ENCODE measurements around the gene IL34. TPM values are rescaled to one million over a fixed set of nuclear protein-coding genes. Genes with fewer than 3 reads are reported as not detected.
"Not testable (repeated sequence)": the region's sequence is repeated elsewhere in the genome, so short reads cannot be mapped to it uniquely, and the experiment has no call there.

Gene IL34
- total and polyA plus RNA-seq, 5 donors = 0.74 to 2.1 (median 1.9) TPM

- DNase-seq = peak in 1 of 3 donors; percentile 41
- 81% methylated on average over 22 of the region's 22 CpGs for WGBS
- intact Hi-C loops (cut with DNase I) = no loop called here
- no peak for ATAC-seq
- no peak overlapping the region for H3K27ac ChIP-seq (ENCODE audit: low read length)
- no peaks in the 10 kb centered on the region for H3K9me3 ChIP-seq (ENCODE audit: control insufficient read depth, low read length)
- H3K4me3 ChIP-seq (ENCODE audit: low read length) = no peak overlapping the region
- H3K4me1 ChIP-seq (ENCODE audit: control insufficient read depth, insufficient read depth, low read length) = no peaks in the 10 kb centered on the region
- no peaks in the 10 kb centered on the region for H3K27me3 ChIP-seq (ENCODE audit: control insufficient read depth, insufficient read depth)
These were observed 19.7 kb downstream of the IL34 start for GRCh38 chr16:70665806-70666735.

GRCh38 chr16:70670175-70670574, 23.8 kb downstream of the IL34 start:
- Histone ChIP-seq H3K4me1 (ENCODE audit: control insufficient read depth, insufficient read depth, low read length) (no peaks in the 10 kb centered on the region), H3K27ac (ENCODE audit: low read length) (no peak overlapping the region), H3K27me3 (ENCODE audit: control insufficient read depth, insufficient read depth) (no peaks in the 10 kb centered on the region), H3K9me3 (ENCODE audit: control insufficient read depth, low read length) (no peaks in the 10 kb centered on the region), H3K4me3 (ENCODE audit: low read length) (no peak overlapping the region)
- no peak for ATAC-seq
- intact Hi-C loops (cut with DNase I) = no loop called here
- 88% methylated on average over 2 of the region's 2 CpGs for WGBS
- DNase-seq = no peak

GRCh38 chr16:70670938-70671337, 24.6 kb downstream of the IL34 start:
- H3K27ac ChIP-seq (ENCODE audit: low read length); ATAC-seq; H3K9me3 ChIP-seq (ENCODE audit: control insufficient read depth, low read length); H3K4me3 ChIP-seq (ENCODE audit: low read length); intact Hi-C loops (cut with DNase I); H3K4me1 ChIP-seq (ENCODE audit: control insufficient read depth, insufficient read depth, low read length); H3K27me3 ChIP-seq (ENCODE audit: control insufficient read depth, insufficient read depth): not testable (repeated sequence)
- 97% methylated on average over 4 of the region's 4 CpGs for WGBS
- DNase-seq = peak in 1 of 3 donors; percentile 25

GRCh38 chr16:70674221-70675014, 28.1 kb downstream of the IL34 start:
- Histone ChIP-seq H3K27ac (ENCODE audit: low read length) (no peak overlapping the region), H3K9me3 (ENCODE audit: control insufficient read depth, low read length) (no peaks in the 10 kb centered on the region), H3K4me1 (ENCODE audit: control insufficient read depth, insufficient read depth, low read length) (no peaks in the 10 kb centered on the region), H3K4me3 (ENCODE audit: low read length) (no peak overlapping the region), H3K27me3 (ENCODE audit: control insufficient read depth, insufficient read depth) (no peaks in the 10 kb centered on the region)
- peak in 1 of 3 donors; percentile 40 for DNase-seq
- 91% methylated on average over 18 of the region's 18 CpGs for WGBS
- ATAC-seq = no peak
- intact Hi-C loops (cut with DNase I) = loop anchor here in 1 of 4 donors (5.0 kb wide), 1 partner anchor 93 kb away; no protein-coding TSS in a partner anchor

- Histone ChIP-seq H3K27me3 (ENCODE audit: control insufficient read depth, insufficient read depth) (no peaks in the 10 kb centered on the region), H3K4me3 (ENCODE audit: low read length) (no peak overlapping the region), H3K4me1 (ENCODE audit: control insufficient read depth, insufficient read depth, low read length) (peaks cover 2% of the 10 kb centered on the region), H3K9me3 (ENCODE audit: control insufficient read depth, low read length) (no peaks in the 10 kb centered on the region), H3K27ac (ENCODE audit: low read length) (no peak overlapping the region)
- DNase-seq (peak in 2 of 3 donors; percentile 76 to 80), ATAC-seq (peak; percentile 32 to 61)
- intact Hi-C loops (cut with DNase I) = loop anchor here in 1 of 4 donors (5.0 kb wide), 1 partner anchor 91 kb away; no protein-coding TSS in a partner anchor
- 76% methylated on average over 7 of the region's 7 CpGs for WGBS
These were observed 29.6 kb downstream of the IL34 start for GRCh38 chr16:70675851-70676513.

GRCh38 chr16:70676675-70677498, 30.5 kb downstream of the IL34 start:
- H3K4me3 ChIP-seq (ENCODE audit: low read length) = no peak overlapping the region
- no peaks in the 10 kb centered on the region for H3K9me3 ChIP-seq (ENCODE audit: control insufficient read depth, low read length)
- WGBS = 90% methylated on average over 14 of the region's 14 CpGs
- H3K27ac ChIP-seq (ENCODE audit: low read length) = no peak overlapping the region
- intact Hi-C loops (cut with DNase I) = loop anchor here in 1 of 4 donors (5.0 kb wide), 1 partner anchor 90 kb away; no protein-coding TSS in a partner anchor
- ATAC-seq (no peak), DNase-seq (peak; percentile 11 to 53 (median 51))
- no peaks in the 10 kb centered on the region for H3K27me3 ChIP-seq (ENCODE audit: control insufficient read depth, insufficient read depth)
- H3K4me1 ChIP-seq (ENCODE audit: control insufficient read depth, insufficient read depth, low read length) = peaks cover 9% of the 10 kb centered on the region

GRCh38 chr16:70677499-70678120, 31.3 kb downstream of the IL34 start:
- ATAC-seq = no peak
- Histone ChIP-seq H3K9me3 (ENCODE audit: control insufficient read depth, low read length) (no peaks in the 10 kb centered on the region), H3K4me3 (ENCODE audit: low read length) (no peak overlapping the region), H3K4me1 (ENCODE audit: control insufficient read depth, insufficient read depth, low read length) (peaks cover 9% of the 10 kb centered on the region), H3K27me3 (ENCODE audit: control insufficient read depth, insufficient read depth) (no peaks in the 10 kb centered on the region), H3K27ac (ENCODE audit: low read length) (no peak overlapping the region)
- peak in 2 of 3 donors; percentile 12 to 49 for DNase-seq
- WGBS = 86% methylated on average over 15 of the region's 15 CpGs
- intact Hi-C loops (cut with DNase I) = loop anchor here in 1 of 4 donors (5.0 kb wide), 1 partner anchor 90 kb away; no protein-coding TSS in a partner anchor

- Histone ChIP-seq H3K9me3 (ENCODE audit: control insufficient read depth, low read length) (no peaks in the 10 kb centered on the region), H3K4me1 (ENCODE audit: control insufficient read depth, insufficient read depth, low read length) (peaks cover 9% of the 10 kb centered on the region), H3K27me3 (ENCODE audit: control insufficient read depth, insufficient read depth) (no peaks in the 10 kb centered on the region), H3K27ac (ENCODE audit: low read length) (no peak overlapping the region), H3K4me3 (ENCODE audit: low read length) (no peak overlapping the region)
- intact Hi-C loops (cut with DNase I) = loop anchor here in 1 of 4 donors (5.0 kb wide), 1 partner anchor 89 kb away; no protein-coding TSS in a partner anchor
- WGBS = 93% methylated on average over 22 of the region's 22 CpGs
- peak; percentile 12 to 63 (median 55) for DNase-seq
- no peak for ATAC-seq
These were observed 31.9 kb downstream of the IL34 start for GRCh38 chr16:70678121-70678897.

Data from right cardiac atrium (tissue), 5 donors.